ENCODE data around the gene EFEMP1.

GRCh38 chr2:55862673-55863390, 60.8 kb downstream of the EFEMP1 start:
- no peak for TF ChIP-seq EZH2phosphoT487 (IDR thresholded peaks at IDR 0.05; ENCODE audit: borderline replicate concordance, low read depth, low read length)
- no peak for TF ChIP-seq CTCF (conservative IDR thresholded peaks at IDR 0.05; ENCODE audit: low read length)
